ENCODE measurements around the gene CPNE5. TPM values are rescaled to one million over a fixed set of nuclear protein-coding genes. Genes with fewer than 3 reads are reported as not detected.

CPNE5 gene
- total and polyA plus RNA-seq, 9 of the 15 experiments (the other 6 are each of a cell fraction or from before 2014, with no cell fraction given) = 0.14 to 1.0 (median 0.46) TPM; not detected in 2

DNA sequence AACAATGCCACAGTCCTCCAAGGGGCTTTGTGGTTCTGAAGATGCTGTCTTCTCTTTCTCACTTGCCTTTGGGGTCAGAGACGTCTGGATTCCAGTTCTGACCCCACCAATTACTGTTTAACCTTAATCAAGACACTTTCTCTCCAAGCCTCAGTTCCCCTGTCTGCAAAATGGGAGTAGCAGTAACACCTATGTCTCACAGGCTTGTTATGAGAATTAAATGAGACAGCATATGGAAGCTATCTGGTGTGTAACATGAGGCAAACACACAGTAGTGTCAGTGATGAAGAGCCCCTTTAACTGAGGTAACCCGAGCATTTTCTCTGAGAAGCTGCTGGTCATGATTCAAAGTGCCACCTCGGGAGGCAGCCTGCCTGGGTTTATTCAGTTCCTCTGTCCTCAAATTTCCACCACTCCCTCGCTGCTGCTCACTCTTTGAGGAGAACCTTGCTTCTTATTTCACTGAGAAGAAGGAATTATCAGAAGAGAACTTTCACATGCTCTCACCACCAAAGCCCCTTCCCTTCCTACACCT lies 23.7 kb upstream of the CPNE5 start (continued):
- TF ChIP-seq IRF9 (tag; IDR thresholded peaks at IDR 0.05) (peak; percentile 5; the same call in 1 of the 2 replicates), ZNF584 (CRISPR knock-in tag; IDR thresholded peaks at IDR 0.05; ENCODE audit: low read depth) (0 out of 2 replicates have a peak, but pooled peaks have one; percentile 2), MGA (IDR thresholded peaks at IDR 0.05) (peak; percentile 25; the same call in 1 of the 2 replicates), ZNF280B (CRISPR knock-in tag; IDR thresholded peaks at IDR 0.05) (no peak), GATAD2B (IDR thresholded peaks at IDR 0.05; ENCODE audit: borderline replicate concordance) (peak; percentile 20; the same call in 1 of the 2 replicates), ZFP36 (IDR thresholded peaks at IDR 0.05; ENCODE audit: low read depth, low read length, partially characterized antibody) (peak; percentile 57), CBX1 (IDR thresholded peaks at IDR 0.05; ENCODE audit: low read depth) (0 out of 2 replicates have a peak, but pooled peaks have one; percentile 29), NELFE (IDR thresholded peaks at IDR 0.05; ENCODE audit: insufficient read depth, insufficient read length) (no peak), SMARCA5 (IDR thresholded peaks at IDR 0.05) (peak; percentile 86), BRD4 (IDR thresholded peaks at IDR 0.05) (peak; percentile 71; the same call in 1 of the 2 replicates)
- TF ChIP-seq, protein P1, sequence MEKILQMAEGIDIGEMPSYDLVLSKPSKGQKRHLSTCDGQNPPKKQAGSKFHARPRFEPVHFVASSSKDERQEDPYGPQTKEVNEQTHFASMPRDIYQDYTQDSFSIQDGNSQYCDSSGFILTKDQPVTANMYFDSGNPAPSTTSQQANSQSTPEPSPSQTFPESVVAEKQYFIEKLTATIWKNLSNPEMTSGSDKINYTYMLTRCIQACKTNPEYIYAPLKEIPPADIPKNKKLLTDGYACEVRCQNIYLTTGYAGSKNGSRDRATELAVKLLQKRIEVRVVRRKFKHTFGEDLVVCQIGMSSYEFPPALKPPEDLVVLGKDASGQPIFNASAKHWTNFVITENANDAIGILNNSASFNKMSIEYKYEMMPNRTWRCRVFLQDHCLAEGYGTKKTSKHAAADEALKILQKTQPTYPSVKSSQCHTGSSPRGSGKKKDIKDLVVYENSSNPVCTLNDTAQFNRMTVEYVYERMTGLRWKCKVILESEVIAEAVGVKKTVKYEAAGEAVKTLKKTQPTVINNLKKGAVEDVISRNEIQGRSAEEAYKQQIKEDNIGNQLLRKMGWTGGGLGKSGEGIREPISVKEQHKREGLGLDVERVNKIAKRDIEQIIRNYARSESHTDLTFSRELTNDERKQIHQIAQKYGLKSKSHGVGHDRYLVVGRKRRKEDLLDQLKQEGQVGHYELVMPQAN (IDR thresholded peaks at IDR 0.05; ENCODE audit: borderline replicate concordance) = no peak
